GM21447 (cell line): Measurements from ENCODE around the gene USP6.
"Not testable (repeated sequence)": the region's sequence is repeated elsewhere in the genome, so short reads cannot be mapped to it uniquely, and the experiment has no call there.

Source experiments
- ATAC-seq: cut with Tn5 transposase; IDR thresholded peaks from one replicate; pipeline ENCODE4 v1.9.1; 2021; ENCODE audit not compliant: unreplicated experiment

Gene USP6

DNA sequence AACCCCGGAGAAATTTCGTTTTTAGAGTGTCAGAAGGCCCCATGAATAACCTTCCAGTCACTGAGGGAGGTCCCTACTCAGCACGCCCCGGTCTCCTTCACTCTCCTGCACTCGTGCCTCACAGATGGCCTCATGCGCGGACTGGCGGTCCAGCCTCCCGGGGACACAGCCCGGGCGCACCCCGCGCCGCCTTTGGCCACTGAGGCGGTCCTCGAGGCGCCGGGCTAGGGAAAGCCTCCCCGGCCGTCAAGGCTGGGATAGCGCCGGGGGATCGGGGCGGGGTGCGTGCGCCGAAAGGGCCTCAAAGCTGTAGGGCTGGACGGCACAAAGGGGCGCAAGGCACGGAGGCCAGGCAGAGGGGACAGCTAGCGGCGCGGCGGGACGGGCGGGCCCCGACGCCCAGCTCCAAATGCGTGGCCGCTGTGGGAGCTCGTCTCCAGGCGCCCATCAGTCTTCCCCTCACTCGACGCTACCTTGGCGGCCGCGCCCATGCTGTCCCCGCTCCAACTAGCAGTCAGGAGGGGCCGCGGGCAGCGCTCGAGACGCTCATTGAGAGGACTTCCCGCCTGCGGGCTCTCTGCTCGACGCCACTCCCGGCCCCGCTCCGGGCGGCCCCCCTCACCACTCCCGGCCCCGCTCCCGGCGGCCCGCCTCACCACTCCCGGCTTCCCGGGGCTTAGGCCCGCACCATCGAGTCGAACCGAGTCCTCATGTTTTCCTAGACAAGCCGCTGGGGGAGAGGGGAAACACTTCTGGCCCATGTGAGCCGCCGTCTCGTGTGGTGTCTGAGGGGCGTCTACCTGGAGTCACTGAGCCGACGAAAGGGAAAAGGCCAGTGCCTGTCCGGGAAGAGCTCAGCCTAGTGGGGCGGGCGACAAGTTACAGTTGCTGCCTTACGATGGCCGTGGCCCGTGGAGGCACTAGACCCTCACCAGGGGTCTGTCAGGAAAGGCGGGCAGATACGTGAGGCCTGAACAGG, at the start of gene USP6:
Gene USP6 (plus strand): TSS at position 360 of the 979 bp plus-strand sequence. CDS start 14,336 bp downstream, outside the sequence.
- ATAC-seq, result no peak

GRCh38 chr17:5068236-5068635, 47.6 kb upstream of the USP6 start:
- ATAC-seq, result no peak

DNA sequence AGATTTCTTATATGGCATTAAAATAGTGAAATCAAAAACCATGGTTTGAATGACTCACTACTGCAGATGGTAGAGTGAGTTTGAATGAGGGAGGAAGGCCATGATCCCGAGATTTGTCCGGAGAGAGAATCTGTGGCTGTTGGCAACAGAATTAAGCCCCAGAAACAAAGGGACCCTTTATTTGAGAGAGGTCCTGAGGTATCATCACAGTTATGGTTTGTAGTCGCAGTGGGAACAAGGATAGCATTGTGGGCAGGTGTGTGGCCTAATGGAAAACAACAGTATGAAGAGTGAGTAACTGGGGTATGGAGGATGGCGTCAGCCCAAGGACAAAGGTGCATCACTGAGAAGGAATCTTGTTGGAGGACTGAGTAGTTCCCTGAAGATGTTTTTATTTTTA, 46.1 kb upstream of the USP6 start:
- no peak for ATAC-seq

GRCh38 chr17:5075472-5075871, 40.4 kb upstream of the USP6 start:
- not testable (repeated sequence) for ATAC-seq

DNA sequence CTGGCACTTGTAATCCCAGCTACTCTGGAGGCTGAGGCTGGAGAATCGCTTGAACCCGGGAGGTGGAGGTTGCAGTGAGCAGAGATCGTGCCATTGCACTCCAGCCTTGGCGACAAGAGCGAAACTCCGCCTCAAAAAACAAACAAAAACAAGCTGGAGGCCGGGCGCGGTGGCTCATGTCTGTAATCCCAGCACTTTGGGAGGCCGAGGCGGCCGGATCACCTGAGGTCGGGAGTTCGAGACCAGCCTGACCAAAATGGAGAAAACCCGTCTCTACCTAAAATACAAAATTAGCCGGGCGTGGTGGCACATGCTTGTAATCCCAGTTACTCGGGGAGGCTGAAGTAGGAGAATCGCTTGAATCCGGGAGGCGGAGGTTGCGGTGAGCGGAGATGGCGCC, 38.6 kb upstream of the USP6 start:
- not testable (repeated sequence) for ATAC-seq

DNA sequence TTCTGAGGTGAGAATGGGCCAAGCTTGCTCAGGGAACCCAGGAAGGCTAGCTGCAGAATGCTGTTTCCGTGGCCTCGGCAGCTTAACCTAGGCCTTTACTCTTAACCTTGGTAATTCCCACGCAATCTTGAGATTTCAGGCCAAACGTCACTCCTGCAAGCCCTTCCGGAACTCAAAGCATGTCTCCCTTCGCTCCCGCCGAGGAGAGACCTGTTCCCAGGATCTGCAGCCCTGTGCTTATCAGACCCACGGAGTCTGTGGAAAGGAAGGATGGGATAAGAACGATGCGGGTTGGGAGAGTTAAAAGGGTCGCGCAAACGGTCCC, 38.1 kb upstream of the USP6 start:
- no peak for ATAC-seq

DNA sequence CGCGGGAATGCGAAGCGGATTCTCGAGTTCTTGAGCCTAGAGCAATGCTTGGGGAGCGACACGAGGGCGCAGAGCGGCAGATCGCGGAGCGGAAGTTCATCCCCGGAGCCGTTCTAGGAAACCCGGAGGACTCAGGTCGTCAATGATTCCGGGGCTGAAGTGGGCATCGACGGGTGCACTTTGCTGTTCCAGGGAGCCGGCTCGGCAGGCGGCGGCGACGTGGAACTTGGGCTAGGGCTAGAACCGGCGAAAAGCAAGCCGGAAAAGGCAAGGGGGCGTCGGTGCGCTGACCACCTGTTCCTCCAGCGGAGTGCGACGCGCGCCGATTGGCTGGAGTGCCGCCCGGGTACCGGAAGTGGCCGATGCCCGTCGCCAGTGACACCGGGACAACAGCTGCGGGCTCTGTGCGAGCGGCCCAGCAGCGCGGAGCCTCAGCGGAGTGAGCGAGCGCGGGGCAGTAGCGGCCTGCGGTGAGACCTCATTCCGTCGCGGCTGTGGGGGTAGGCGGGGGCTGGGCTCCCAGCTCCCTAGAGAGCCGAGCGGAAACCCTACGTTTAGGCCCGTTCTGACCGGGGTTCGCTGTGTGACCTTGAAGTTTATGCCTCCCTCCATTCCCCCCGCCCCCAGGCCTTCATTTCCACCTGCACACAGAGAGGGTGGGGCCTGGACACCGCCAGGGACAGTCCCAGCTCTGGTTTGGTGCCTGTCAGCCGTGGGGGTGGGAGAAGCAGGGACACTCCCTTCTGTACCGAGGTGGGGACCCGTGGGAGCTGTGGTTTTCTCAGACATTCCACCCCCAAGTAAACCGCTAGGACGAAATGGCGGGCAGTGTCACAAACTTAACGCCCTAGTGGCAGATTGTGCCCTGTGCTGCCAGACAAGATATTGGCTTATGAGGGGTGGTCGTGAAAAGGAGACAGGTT, 37.5 kb upstream of the USP6 start, which contains the start of gene ZFP3:
Gene ZFP3 (plus strand): TSS at position 362 of the 923 bp plus-strand sequence. CDS start 13,038 bp downstream, outside the sequence.
- ATAC-seq, result peak; percentile 68

GRCh38 chr17:5080591-5080990, 35.2 kb upstream of the USP6 start:
- ATAC-seq, result no peak

DNA sequence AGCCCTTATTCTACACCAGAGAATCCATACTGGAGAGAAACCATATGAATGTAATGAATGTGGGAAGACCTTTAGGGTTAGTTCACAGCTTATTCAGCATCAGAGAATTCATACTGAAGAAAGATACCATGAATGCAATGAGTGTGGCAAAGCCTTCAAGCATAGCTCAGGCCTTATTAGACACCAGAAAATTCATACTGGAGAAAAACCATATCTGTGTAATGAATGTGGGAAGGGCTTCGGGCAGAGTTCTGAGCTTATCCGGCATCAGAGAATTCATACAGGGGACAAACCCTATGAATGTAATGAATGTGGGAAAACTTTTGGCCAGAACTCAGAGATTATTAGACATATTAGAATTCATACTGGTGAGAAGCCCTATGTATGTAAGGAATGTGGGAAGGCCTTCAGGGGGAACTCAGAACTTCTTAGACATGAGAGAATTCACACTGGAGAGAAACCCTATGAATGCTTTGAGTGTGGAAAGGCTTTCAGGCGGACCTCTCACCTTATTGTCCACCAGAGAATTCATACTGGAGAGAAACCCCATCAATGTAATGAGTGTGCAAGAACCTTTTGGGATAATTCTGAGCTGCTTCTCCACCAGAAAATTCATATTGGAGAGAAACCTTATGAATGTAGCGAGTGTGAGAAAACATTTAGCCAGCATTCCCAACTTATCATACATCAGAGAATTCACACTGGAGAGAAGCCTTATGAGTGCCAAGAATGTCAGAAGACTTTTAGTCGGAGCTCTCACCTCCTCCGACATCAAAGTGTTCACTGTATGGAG, 23.4 kb upstream of the USP6 start:
- ATAC-seq, result no peak

DNA sequence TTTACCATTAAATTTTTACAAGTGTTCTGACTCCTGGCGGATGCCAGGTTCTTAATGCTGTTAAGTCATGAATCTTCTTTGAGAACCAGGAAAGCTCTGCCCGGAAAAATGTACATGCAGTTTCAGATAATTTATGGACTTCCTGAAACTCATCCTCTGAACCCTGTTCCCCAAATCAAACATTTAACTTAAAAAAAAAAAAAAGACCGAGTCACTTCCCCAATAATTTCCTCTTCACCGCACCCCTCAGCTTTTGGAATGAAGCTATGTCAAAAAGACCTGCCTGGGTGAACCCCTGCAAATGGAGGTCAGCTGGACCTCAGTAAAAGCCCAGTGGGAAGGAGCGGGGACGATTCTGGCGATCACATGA, 19.1 kb upstream of the USP6 start:
- no peak for ATAC-seq

GRCh38 chr17:5097101-5097834, 18.6 kb upstream of the USP6 start:
- no peak for ATAC-seq

DNA sequence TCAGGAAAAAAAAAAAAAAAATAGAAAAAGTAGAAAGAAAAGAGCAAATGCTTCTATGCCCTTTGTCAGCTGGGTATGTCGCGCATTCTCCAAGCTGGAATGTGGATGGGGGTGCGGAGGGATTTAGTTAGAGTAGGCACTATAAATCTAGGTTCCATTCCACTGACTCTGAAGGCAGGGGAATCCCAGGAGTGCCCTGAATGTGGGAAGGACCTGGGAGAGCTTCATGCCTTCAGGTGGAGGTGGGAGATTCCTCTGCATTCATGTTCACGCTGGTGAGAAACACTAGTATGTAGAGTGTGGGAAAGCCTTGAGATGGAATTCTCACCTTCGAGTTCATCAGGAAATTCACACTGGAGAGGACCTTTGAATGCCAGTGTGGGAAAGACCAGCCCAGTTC, 16.6 kb upstream of the USP6 start:
- ATAC-seq, result no peak

DNA sequence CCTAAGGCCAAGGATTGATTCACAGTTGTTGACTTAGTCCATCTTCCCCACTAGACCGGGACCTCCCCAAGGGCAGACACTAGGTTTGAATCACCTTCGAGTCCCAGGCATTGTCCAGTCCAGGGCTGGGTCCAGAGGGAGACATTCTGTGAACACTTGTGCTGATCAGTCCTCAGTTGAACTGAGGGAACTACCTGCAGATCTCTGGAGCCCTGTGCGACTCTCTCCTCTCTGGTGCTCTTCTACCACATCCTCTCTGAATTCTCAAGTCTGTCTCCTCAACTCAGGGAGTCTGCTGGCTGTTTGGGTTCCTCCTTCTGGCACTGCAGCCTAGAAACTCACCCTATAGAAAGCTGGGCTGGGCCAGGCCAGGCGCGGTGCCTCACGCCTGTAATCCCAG, 15.0 kb upstream of the USP6 start:
- ATAC-seq, result no peak

DNA sequence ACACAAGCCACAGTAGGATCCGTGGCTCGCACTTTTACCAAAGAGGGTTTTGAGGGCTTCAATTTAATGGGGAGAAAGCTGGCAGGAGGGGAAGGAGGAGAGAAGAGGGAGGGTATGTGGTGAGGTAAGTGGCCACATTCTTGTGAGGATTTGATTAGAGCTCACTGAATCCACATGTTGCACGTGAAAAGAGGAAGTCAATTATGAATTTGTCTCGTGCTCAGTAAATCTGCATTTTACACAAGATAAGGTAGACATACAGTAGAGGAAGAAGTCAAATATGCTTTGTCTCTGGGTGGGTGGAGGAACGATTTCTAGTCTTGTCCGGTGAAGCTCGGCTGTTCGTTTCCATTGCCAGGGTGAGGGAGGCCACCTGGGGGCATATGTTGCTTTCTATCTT, 5.0 kb upstream of the USP6 start:
- ATAC-seq, result no peak

DNA sequence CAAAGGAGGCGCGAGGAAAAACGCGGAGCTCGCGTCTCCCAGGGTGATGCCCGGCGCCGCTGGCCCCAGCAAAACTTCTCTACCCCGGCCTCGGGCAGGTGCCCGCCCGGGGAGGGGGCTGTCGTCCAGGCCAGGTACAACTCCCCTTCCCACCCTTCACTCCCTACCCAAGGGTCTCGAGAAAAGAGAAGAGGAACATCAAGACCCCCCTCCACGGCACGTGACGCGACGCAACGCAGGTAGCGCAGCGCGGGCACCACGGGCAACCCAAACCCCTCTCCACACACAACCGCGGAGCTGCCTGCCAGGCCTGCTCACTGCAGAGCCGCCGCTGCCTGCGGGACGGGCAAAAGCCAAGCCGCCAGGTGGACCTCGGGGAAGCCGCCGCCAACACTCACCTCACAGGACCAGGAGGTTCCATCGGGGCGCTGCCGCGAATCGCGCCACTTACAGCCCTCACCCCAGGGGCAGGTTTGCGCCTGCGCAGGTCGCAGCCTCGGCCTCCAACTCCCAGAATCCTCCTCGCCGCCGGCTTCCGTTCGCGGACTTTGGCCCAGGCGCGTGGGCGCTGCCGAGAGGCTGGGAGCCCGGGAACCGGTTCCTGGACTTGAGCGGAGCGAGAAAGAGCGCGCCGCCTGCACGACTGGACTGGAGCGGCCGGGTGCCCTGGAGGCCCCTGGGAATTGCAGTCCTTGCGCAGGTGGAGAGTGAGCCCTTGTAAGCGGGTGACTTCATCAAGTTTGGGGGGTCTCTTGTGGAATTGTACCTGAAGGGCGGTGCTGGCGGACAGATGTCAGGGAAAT, 4.2 kb upstream of the USP6 start, which contains the start of gene ZNF232:
Gene ZNF232 (minus strand): TSS at position 477 of the 803 bp plus-strand sequence. CDS start 56 bp downstream, at position 421.
- ATAC-seq, result peak; percentile 75

DNA sequence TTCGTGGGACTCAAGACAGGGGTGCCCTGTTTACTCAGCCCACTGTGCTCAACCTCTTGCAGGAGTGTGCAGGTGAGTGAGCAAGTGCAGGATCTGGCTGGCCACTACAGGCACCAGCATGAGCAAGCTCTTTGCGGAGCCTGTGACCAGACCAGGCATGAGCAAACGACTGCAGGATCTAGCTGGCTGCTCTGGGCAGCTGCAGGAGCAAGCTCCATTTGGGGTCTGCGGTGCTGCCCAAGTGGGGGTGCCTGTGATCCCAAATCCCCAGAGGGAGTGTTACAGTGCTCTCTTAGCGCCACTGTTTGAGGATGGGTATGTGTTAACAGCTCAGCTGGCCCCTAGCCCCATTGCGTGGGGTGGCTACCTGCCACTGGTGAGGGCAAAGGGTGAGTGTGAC, 2.4 kb downstream of the USP6 start:
- no peak for ATAC-seq

- no peak for ATAC-seq
These were observed 4.2 kb downstream of the USP6 start for GRCh38 chr17:5120036-5120435.

GRCh38 chr17:5120436-5121185, 4.8 kb downstream of the USP6 start:
- not testable (repeated sequence) for ATAC-seq
